Calu3 (cell line): Measurements from ENCODE around the gene OAS1. TPM values are rescaled to one million over a fixed set of nuclear protein-coding genes. Genes with fewer than 3 reads are reported as not detected.
A peak's percentile ranks its signal among the peaks of the same experiment; 100 is the strongest.
"Not testable (repeated sequence)": the region's sequence is repeated elsewhere in the genome, so short reads cannot be mapped to it uniquely, and the experiment has no call there.

ENCODE experiments used
- BruUV-seq: library from RNA; stranded (reverse); fragments of 400-500 nt; replicated peaks from 2 replicates; lab custom pipeline; 2021; lab: Mats Ljungman, UMichigan
- CTCF ChIA-PET: fragments of 300-600 bp; sonication (Branson Sonifier 250); formaldehyde crosslinking; loops from one replicate; lab custom pipeline; 2022; ENCODE audit warnings: antibody characterized with exemption; lab: Charles Lee
- DNase-seq: peaks from one replicate; pipeline ENCODE4 v3.0.0; 2022
- H3K27ac Mint-ChIP-seq: one replicate; pipeline ENCODE4 v1.8.0; 2022; ENCODE audit warnings: mixed read lengths; ENCODE audit not compliant: unreplicated experiment
- H3K27me3 Mint-ChIP-seq: one replicate; pipeline ENCODE4 v1.8.0; 2022; ENCODE audit warnings: mixed read lengths; ENCODE audit not compliant: unreplicated experiment
- H3K36me3 Mint-ChIP-seq: one replicate; pipeline ENCODE4 v1.8.0; 2022; ENCODE audit warnings: mild to moderate bottlenecking, moderate library complexity, mixed read lengths; ENCODE audit not compliant: insufficient read depth, unreplicated experiment
- H3K4me1 Mint-ChIP-seq: one replicate; pipeline ENCODE4 v1.8.0; 2022; ENCODE audit warnings: mild to moderate bottlenecking, low read depth, mixed read lengths; ENCODE audit not compliant: unreplicated experiment
- H3K4me3 Mint-ChIP-seq: one replicate; pipeline ENCODE4 v1.8.0; 2022; ENCODE audit warnings: mild to moderate bottlenecking, low read depth, moderate library complexity, mixed read lengths; ENCODE audit not compliant: unreplicated experiment
- H3K9me3 Mint-ChIP-seq: one replicate; pipeline ENCODE4 v1.8.0; 2022; ENCODE audit warnings: low read depth, mixed read lengths; ENCODE audit not compliant: unreplicated experiment
- CTCF ChIP-seq: fragments of 200-600 bp; IDR thresholded peaks from one replicate; pipeline ENCODE4 v1.8.0; 2022; ENCODE audit warnings: antibody characterized with exemption; ENCODE audit not compliant: unreplicated experiment
- intact Hi-C: fragments of 100-400 bp; cut with micrococcal nuclease; formaldehyde crosslinking; loops from one replicate; pipeline ENCODE4 v1.10.0; 2022; ENCODE audit not compliant: unreplicated experiment
- total RNA-seq: library from RNA; stranded (reverse); gene quantifications from 2 replicates; pipeline ENCODE4 v1.2.3, GENCODE V29; 2022

The OAS1 gene
- total RNA-seq, 1 experiment from 2014 or later, result 170 TPM

GRCh38 chr12:112913038-112913688 lies 6.4 kb downstream of the OAS1 start:
- no peak for DNase-seq
- BruUV-seq, result no TSS peak
- Mint-ChIP-seq H3K9me3 (peaks cover 8% of the 10 kb centered on the region), H3K27ac (no peak overlapping the region), H3K4me1 (no peaks in the 10 kb centered on the region), H3K4me3 (no peak overlapping the region), H3K36me3 (peaks cover 15% of the 10 kb centered on the region), H3K27me3 (no peaks in the 10 kb centered on the region)
- intact Hi-C loops, result no loop called here
- TF ChIP-seq CTCF, result no peak
- CTCF ChIA-PET, result interaction anchor here (1.2 kb wide), 1 partner anchor 12 kb away, joined by 3 read pairs; no protein-coding TSS in a partner anchor

DNA sequence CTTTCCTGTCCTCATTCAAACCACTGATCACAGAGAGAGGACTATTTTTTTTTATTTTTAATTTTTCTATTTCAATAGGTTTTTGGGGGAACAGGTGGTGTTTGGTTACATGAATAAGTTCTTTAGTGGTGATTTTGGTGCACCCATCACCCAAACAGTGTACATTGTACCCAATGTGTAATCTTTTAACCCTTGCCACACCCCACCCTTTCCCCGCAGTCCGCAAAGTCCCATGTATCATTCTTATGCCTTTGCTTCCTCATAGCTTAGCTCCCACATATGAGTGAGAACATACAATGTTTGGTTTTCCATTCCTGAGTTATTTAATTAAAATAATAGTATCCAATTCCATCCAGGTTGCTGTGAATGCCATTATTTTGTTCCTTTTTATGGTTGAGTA lies 7.1 kb downstream of the OAS1 start:
- DNase-seq, H3K27ac Mint-ChIP-seq, H3K4me3 Mint-ChIP-seq, intact Hi-C loops, H3K9me3 Mint-ChIP-seq, BruUV-seq, H3K27me3 Mint-ChIP-seq, H3K4me1 Mint-ChIP-seq: not testable (repeated sequence)
- peaks cover 14% of the 10 kb centered on the region for H3K36me3 Mint-ChIP-seq
- CTCF ChIA-PET, result interaction anchor here (1.2 kb wide), 1 partner anchor 11 kb away, joined by 3 read pairs; no protein-coding TSS in a partner anchor

GRCh38 chr12:112916270-112916669 lies 9.5 kb downstream of the OAS1 start:
- CTCF ChIA-PET, result interaction anchor here (1.3 kb wide), 1 partner anchor 17 kb away, joined by 7 read pairs; no protein-coding TSS in a partner anchor
- Mint-ChIP-seq H3K27me3 (no peaks in the 10 kb centered on the region), H3K4me3 (no peak overlapping the region), H3K27ac (no peak overlapping the region), H3K4me1 (no peaks in the 10 kb centered on the region), H3K9me3 (peaks cover 8% of the 10 kb centered on the region), H3K36me3 (peaks cover 15% of the 10 kb centered on the region)
- intact Hi-C loops, result no loop called here
- no peak for TF ChIP-seq CTCF
- no peak for DNase-seq
- BruUV-seq, result no TSS peak

GRCh38 chr12:112919121-112919520 lies 12.4 kb downstream of the OAS1 start:
- H3K27ac Mint-ChIP-seq, result no peak overlapping the region
- no TSS peak for BruUV-seq
- CTCF ChIA-PET, result interaction anchor here (0.5 kb wide), 1 partner anchor 503 kb away, joined by 7 read pairs; no protein-coding TSS in a partner anchor
- H3K36me3 Mint-ChIP-seq, result peaks cover 11% of the 10 kb centered on the region
- DNase-seq, result no peak
- TF ChIP-seq CTCF, result no peak
- no peak overlapping the region for H3K4me3 Mint-ChIP-seq
- no peaks in the 10 kb centered on the region for H3K4me1 Mint-ChIP-seq
- H3K9me3 Mint-ChIP-seq, result peaks cover 3% of the 10 kb centered on the region
- intact Hi-C loops, result no loop called here
- H3K27me3 Mint-ChIP-seq, result no peaks in the 10 kb centered on the region

DNA sequence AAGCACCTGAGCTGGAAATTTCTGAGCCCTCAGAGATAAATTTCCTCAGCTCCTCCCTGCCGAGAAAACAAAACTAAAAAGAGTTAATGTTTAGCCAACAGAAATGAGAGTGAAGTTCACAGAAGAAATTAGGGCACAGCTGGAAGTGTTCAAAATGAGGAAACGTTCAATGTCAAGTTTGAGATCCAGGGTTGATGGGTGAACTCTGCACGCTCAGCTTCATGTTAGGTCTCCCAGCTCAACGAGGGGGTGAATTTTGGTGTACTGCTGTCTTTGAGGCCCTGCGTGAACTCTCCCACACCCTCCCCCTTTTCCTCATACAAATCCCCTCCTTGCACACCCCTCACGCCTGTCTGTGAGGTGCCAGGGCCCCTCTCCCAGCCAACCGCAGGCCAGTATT lies 18.2 kb downstream of the OAS1 start:
- intact Hi-C loops, result no loop called here
- H3K36me3 Mint-ChIP-seq, result peaks cover 8% of the 10 kb centered on the region
- no peak for TF ChIP-seq CTCF
- H3K9me3 Mint-ChIP-seq, result peaks cover 3% of the 10 kb centered on the region
- peaks cover 33% of the 10 kb centered on the region for H3K4me1 Mint-ChIP-seq
- H3K27me3 Mint-ChIP-seq, result no peaks in the 10 kb centered on the region
- peak overlapping the region; percentile 62 for H3K27ac Mint-ChIP-seq
- peak overlapping the region; percentile 21 for H3K4me3 Mint-ChIP-seq
- no TSS peak for BruUV-seq
- no peak for DNase-seq
- CTCF ChIA-PET, result interaction anchor here (0.7 to 1.3 kb wide), 4 partner anchors 11 to 133 kb away, joined by 3 read pairs; no protein-coding TSS in a partner anchor

DNA sequence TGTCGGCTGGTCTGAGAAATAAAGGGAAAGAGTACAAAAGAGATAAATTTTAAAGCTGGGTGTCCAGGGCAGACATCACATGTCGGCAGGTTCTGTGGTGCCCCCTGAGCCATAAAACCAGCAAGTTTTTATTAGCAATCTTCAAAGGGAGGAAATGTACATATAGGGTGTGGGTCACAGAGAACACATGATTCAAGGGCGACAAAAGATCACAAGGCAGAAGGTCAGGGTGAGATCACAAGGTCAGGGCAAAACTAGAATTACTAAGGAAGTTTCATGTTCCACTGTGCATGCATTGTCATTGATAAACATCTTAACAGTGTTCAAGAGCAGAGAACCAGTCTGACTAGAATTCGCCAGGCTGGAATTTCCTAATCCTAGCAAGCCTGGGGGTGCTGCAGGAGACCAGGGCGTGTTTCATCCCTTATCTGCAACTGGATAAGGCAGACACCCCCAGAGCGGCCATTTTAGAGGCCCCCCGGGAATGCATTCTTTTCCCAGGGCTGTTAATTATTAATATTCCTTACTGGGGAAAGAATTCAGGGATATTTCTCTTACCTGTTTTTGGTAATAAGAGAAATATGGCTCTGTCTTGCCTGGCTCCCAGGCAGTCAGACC lies 19.8 kb downstream of the OAS1 start:
- BruUV-seq, CTCF ChIA-PET, intact Hi-C loops, H3K27me3 Mint-ChIP-seq, H3K9me3 Mint-ChIP-seq: not testable (repeated sequence)
- Mint-ChIP-seq H3K4me3 (peak overlapping the region; percentile 8), H3K27ac (peak overlapping the region; percentile 14), H3K36me3 (peaks cover 14% of the 10 kb centered on the region), H3K4me1 (peaks cover 33% of the 10 kb centered on the region)
- DNase-seq, result peak; percentile 48
